Gastroesophageal sphincter (tissue), 4 donors: ENCODE results near the gene POFUT2. TPM values are rescaled to one million over a fixed set of nuclear protein-coding genes. Genes with fewer than 3 reads are reported as not detected.

ENCODE experiments used
- ATAC-seq: fragments of 150-250 bp; one replicate; pipeline ENCODE4 v1.9.1; 2016; ENCODE audit warnings: mild to moderate bottlenecking, moderate library complexity
- H3K27ac ChIP-seq, 4 donors: fragments of 200-600 bp; sonication (generic) in 3 of 4; 1 replicate in 3 of 4; 2 replicates in 1 of 4; pipeline ENCODE4 v1.5.1; 2016 to 2019
- H3K27me3 ChIP-seq: fragments of 200-600 bp; sonication (generic); one replicate; pipeline ENCODE4 v1.5.1; 2019
- H3K36me3 ChIP-seq, 2 donors: fragments of 200-600 bp; sonication (generic); one replicate each; pipeline ENCODE4 v1.5.1; 2019; ENCODE audit warnings: control low read depth in 1 of 2
- H3K4me1 ChIP-seq, 3 donors: fragments of 200-600 bp; sonication (generic); 1 replicate in 2 of 3; 2 replicates in 1 of 3; pipeline ENCODE4 v1.5.1; 2016 to 2019; ENCODE audit warnings: control low read depth in 2 of 3
- H3K4me3 ChIP-seq, 2 donors: fragments of 200-600 bp; sonication (generic); one replicate each; pipeline ENCODE4 v1.5.1; 2019; ENCODE audit warnings: mild to moderate bottlenecking in 1 of 2, moderate library complexity in 1 of 2
- H3K9me3 ChIP-seq, 3 donors: fragments of 200-600 bp; sonication (generic); one replicate each; pipeline ENCODE4 v1.5.1; 2017 to 2019; ENCODE audit warnings: control low read depth in 2 of 3
- EP300 ChIP-seq: sonication (generic); formaldehyde crosslinking; IDR thresholded peaks from one replicate; pipeline ENCODE4 v1.6.1; 2017; ENCODE audit warnings: antibody characterized with exemption, mild to moderate bottlenecking
- POLR2A ChIP-seq, 2 donors: fragments of 450-650 bp; IDR thresholded peaks; one replicate each; pipeline ENCODE4 v1.6.1; 2017; ENCODE audit warnings: antibody characterized with exemption in 2 of 2, mild to moderate bottlenecking in 2 of 2, moderate library complexity in 1 of 2
- POLR2AphosphoS5 ChIP-seq: sonication (generic); formaldehyde crosslinking; IDR thresholded peaks from one replicate; pipeline ENCODE4 v1.6.1; 2017; ENCODE audit warnings: antibody characterized with exemption
- WGBS, 2 donors: methylation state at CpG; one replicate each; pipeline ENCODE4 v1.1.5; 2018; ENCODE audit warnings: low coverage in 1 of 2; 5-methylcytosine and 5-hydroxymethylcytosine counted together
- total RNA-seq, 4 donors: library from RNA; depleted of rRNA; stranded (reverse); fragments of >200 nt; gene quantifications; one replicate each; pipeline ENCODE4 v1.1.0, GENCODE V29; 2016
- TF ChIP-seq, protein P1 (sequence below), 4 experiments: fragments of 200-600 bp in 2 of 4; fragments of 450-650 bp in 2 of 4; sonication (generic) in 1 of 4; IDR thresholded peaks; one replicate each; pipeline ENCODE4 v1.5.1; 2017 to 2019; ENCODE audit warnings: antibody characterized with exemption in 4 of 4, mild to moderate bottlenecking in 2 of 4, moderate library complexity in 2 of 4

Gene POFUT2
- total RNA-seq, 4 donors from 2014 or later, result 17.6 to 31.1 (median 24.2) TPM

GRCh38 chr21:45313682-45314081 is 26.0 kb upstream of the POFUT2 start:
- no peaks in the 10 kb centered on the region for H3K9me3 ChIP-seq
- no peak for ATAC-seq
- peaks cover 0 to 43% (median 22%) of the 10 kb centered on the region in 3 donors for H3K4me1 ChIP-seq
- WGBS, 2 donors, result 60 to 80% methylated on average over 1 to 2 of the region's 3 CpGs
- H3K36me3 ChIP-seq, result no peaks in the 10 kb centered on the region
- no peaks in the 10 kb centered on the region for H3K27me3 ChIP-seq
- H3K27ac ChIP-seq, result no peak overlapping the region
- TF ChIP-seq, protein P1, sequence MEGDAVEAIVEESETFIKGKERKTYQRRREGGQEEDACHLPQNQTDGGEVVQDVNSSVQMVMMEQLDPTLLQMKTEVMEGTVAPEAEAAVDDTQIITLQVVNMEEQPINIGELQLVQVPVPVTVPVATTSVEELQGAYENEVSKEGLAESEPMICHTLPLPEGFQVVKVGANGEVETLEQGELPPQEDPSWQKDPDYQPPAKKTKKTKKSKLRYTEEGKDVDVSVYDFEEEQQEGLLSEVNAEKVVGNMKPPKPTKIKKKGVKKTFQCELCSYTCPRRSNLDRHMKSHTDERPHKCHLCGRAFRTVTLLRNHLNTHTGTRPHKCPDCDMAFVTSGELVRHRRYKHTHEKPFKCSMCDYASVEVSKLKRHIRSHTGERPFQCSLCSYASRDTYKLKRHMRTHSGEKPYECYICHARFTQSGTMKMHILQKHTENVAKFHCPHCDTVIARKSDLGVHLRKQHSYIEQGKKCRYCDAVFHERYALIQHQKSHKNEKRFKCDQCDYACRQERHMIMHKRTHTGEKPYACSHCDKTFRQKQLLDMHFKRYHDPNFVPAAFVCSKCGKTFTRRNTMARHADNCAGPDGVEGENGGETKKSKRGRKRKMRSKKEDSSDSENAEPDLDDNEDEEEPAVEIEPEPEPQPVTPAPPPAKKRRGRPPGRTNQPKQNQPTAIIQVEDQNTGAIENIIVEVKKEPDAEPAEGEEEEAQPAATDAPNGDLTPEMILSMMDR (IDR thresholded peaks at IDR 0.05), result no peak
- TF ChIP-seq POLR2AphosphoS5, result no peak
- TF ChIP-seq POLR2A (IDR thresholded peaks at IDR 0.05), result no peak
- no peak for TF ChIP-seq EP300
- H3K4me3 ChIP-seq, result no peak overlapping the region

- H3K4me1 ChIP-seq, result peaks cover 0 to 43% (median 21%) of the 10 kb centered on the region in 3 donors
- H3K27me3 ChIP-seq, result no peaks in the 10 kb centered on the region
- H3K4me3 ChIP-seq, result no peak overlapping the region
- H3K27ac ChIP-seq, result no peak overlapping the region
- no peaks in the 10 kb centered on the region for H3K9me3 ChIP-seq
- WGBS, 2 donors, result 81 to 89% methylated on average over 12 to 13 of the region's 14 CpGs
- no peaks in the 10 kb centered on the region for H3K36me3 ChIP-seq
- no peak for ATAC-seq
- TF ChIP-seq, protein P1 (IDR thresholded peaks at IDR 0.05), result no peak
- TF ChIP-seq POLR2AphosphoS5, result no peak
- no peak for TF ChIP-seq POLR2A (IDR thresholded peaks at IDR 0.05)
- TF ChIP-seq EP300, result no peak
These were observed 25.3 kb upstream of the POFUT2 start for GRCh38 chr21:45313015-45313414.

- ATAC-seq, result no peak
- 100% methylated on average over 1 of the region's 1 CpG for WGBS, 2 donors
- H3K4me3 ChIP-seq, result no peak overlapping the region
These were observed 24.6 kb upstream of the POFUT2 start for GRCh38 chr21:45312296-45312695.

GRCh38 chr21:45310459-45310858 is 22.8 kb upstream of the POFUT2 start:
- H3K4me3 ChIP-seq, result no peak overlapping the region
- no peaks in the 10 kb centered on the region for H3K36me3 ChIP-seq
- no peak for ATAC-seq
- 67 to 100% methylated on average over 1 to 2 of the region's 10 CpGs for whole genome bisulfite sequencing, 2 donors
- TF ChIP-seq POLR2A (IDR thresholded peaks at IDR 0.05) (no peak), POLR2AphosphoS5 (no peak), EP300 (no peak)
- TF ChIP-seq, protein P1 (IDR thresholded peaks at IDR 0.05), result no peak
- H3K27me3 ChIP-seq, result no peaks in the 10 kb centered on the region
- H3K27ac ChIP-seq, result peak overlapping the region in 1 of 4 donors; percentile 34
- H3K9me3 ChIP-seq, result no peaks in the 10 kb centered on the region
- peaks cover 0 to 46% (median 23%) of the 10 kb centered on the region in 3 donors for H3K4me1 ChIP-seq

More at GRCh38 chr21:45312296-45312695, 24.6 kb upstream of the POFUT2 start:
- Histone ChIP-seq H3K36me3 (no peaks in the 10 kb centered on the region), H3K27ac (no peak overlapping the region), H3K4me1 (peaks cover 0 to 43% (median 20%) of the 10 kb centered on the region in 3 donors), H3K27me3 (no peaks in the 10 kb centered on the region), H3K9me3 (no peaks in the 10 kb centered on the region)
- no peak for TF ChIP-seq POLR2AphosphoS5
- no peak for TF ChIP-seq EP300
- no peak for TF ChIP-seq POLR2A (IDR thresholded peaks at IDR 0.05)
- TF ChIP-seq, protein P1 (IDR thresholded peaks at IDR 0.05), result no peak

GRCh38 chr21:45309987-45310381 is 22.3 kb upstream of the POFUT2 start:
- no peaks in the 10 kb centered on the region for H3K36me3 ChIP-seq
- H3K4me3 ChIP-seq, result no peak overlapping the region
- no peak for TF ChIP-seq EP300
- TF ChIP-seq, protein P1 (IDR thresholded peaks at IDR 0.05), result no peak
- no peak for TF ChIP-seq POLR2A (IDR thresholded peaks at IDR 0.05)
- no peak for TF ChIP-seq POLR2AphosphoS5
- ATAC-seq, result no peak
- whole genome bisulfite sequencing, 2 donors, result 60 to 82% methylated on average over 1 to 2 of the region's 3 CpGs
- H3K4me1 ChIP-seq, result peaks cover 0 to 46% (median 23%) of the 10 kb centered on the region in 3 donors
- no peaks in the 10 kb centered on the region for H3K9me3 ChIP-seq
- H3K27ac ChIP-seq, result peak overlapping the region in 3 of 4 donors; percentile 69 to 81 (median 78)
- no peaks in the 10 kb centered on the region for H3K27me3 ChIP-seq
